SK-N-SH (cell line): ENCODE data around the gene FYN. TPM values are rescaled to one million over a fixed set of nuclear protein-coding genes. Genes with fewer than 3 reads are reported as not detected.

Experiments
- CTCF ChIA-PET: fragments of 300-600, 350-600 bp; formaldehyde crosslinking; extraction: SDS; loops from one replicate; lab custom pipeline; 2021; lab: Yijun Ruan, JAX
- POLR2A ChIA-PET: fragments of 350-600 bp; sonication (Branson Sonifier 250); formaldehyde crosslinking; extraction: SDS; loops from one replicate; lab custom pipeline; 2020; ENCODE audit warnings: antibody characterized with exemption, inconsistent platforms; lab: Yijun Ruan, JAX
- DNase-seq: peaks from one replicate; pipeline ENCODE4 v3.0.0; 2012
- H2AFZ ChIP-seq: fragments of 200-600 bp; sonication (generic); 2 replicates; pipeline ENCODE4 v1.8.1; 2016; ENCODE audit warnings: antibody characterized with exemption, mild to moderate bottlenecking, low read depth
- H3F3A ChIP-seq: fragments of 200-600 bp; sonication (generic); replicated peaks from 2 replicates; pipeline ENCODE3; 2016; ENCODE audit warnings: antibody characterized with exemption, mild to moderate bottlenecking; ENCODE audit not compliant: insufficient read depth
- H3K27ac ChIP-seq, 2 experiments: fragments of 200-500 bp in 1 of 2; fragments of 200-600 bp in 1 of 2; sonication (Bioruptor generic) in 1 of 2; sonication (generic), shearing (Covaris generic) in 1 of 2; 2 replicates each; pipeline versions ENCODE4 v1.5.1 to v1.6.1; 2014 to 2016; ENCODE audit warnings: low read depth in 2 of 2, inconsistent platforms in 1 of 2, low read length in 1 of 2, mild to moderate bottlenecking in 1 of 2, mixed read lengths in 1 of 2
- H3K27me3 ChIP-seq: fragments of 200-600 bp; sonication (generic), shearing (Covaris generic); 2 replicates; pipeline ENCODE4 v1.6.1; 2016; ENCODE audit warnings: mixed run types; ENCODE audit not compliant: insufficient read depth
- H3K36me3 ChIP-seq, 2 experiments: fragments of 200-500 bp in 1 of 2; fragments of 200-600 bp in 1 of 2; sonication (Bioruptor generic) in 1 of 2; sonication (generic) in 1 of 2; replicated peaks in 1 of 2; 2 replicates each; pipeline versions ENCODE3 to v1.5.1; 2014 to 2016; ENCODE audit warnings: low read length in 1 of 2, mild to moderate bottlenecking in 1 of 2; ENCODE audit not compliant: insufficient read depth in 2 of 2, control insufficient read depth in 1 of 2
- H3K4me1 ChIP-seq, 2 experiments: fragments of 200-500 bp in 1 of 2; fragments of 200-600 bp in 1 of 2; sonication (Bioruptor generic) in 1 of 2; sonication (generic), shearing (Covaris generic) in 1 of 2; 2 replicates each; pipeline versions ENCODE4 v1.5.1 to v1.6.1; 2014 to 2016; ENCODE audit warnings: low read depth in 1 of 2, low read length in 1 of 2, mixed run types in 1 of 2; ENCODE audit not compliant: insufficient read depth in 2 of 2, control insufficient read depth in 1 of 2
- H3K4me2 ChIP-seq: fragments of 200-600 bp; sonication (generic), shearing (Covaris generic); 2 replicates; pipeline ENCODE4 v1.6.1; 2017; ENCODE audit warnings: mixed run types
- H3K4me3 ChIP-seq, 2 experiments: fragments of 200-500 bp in 1 of 2; fragments of 200-600 bp in 1 of 2; sonication (Bioruptor generic) in 1 of 2; sonication (generic), shearing (Covaris generic) in 1 of 2; 2 replicates each; pipeline versions ENCODE4 v1.5.1 to v1.8.1; 2014 to 2016; ENCODE audit warnings: low read depth in 2 of 2, inconsistent platforms in 1 of 2, low read length in 1 of 2, mild to moderate bottlenecking in 1 of 2, mixed read lengths in 1 of 2, moderate library complexity in 1 of 2
- H3K79me2 ChIP-seq: fragments of 200-600 bp; sonication (generic); 2 replicates; pipeline ENCODE4 v1.8.1; 2017; ENCODE audit warnings: mild to moderate bottlenecking; ENCODE audit not compliant: insufficient read depth
- H3K9ac ChIP-seq: fragments of 200-600 bp; sonication (generic); 2 replicates; pipeline ENCODE4 v1.6.1; 2017; ENCODE audit warnings: mixed run types
- H3K9me2 ChIP-seq: fragments of 200-600 bp; sonication (generic); 2 replicates; pipeline ENCODE4 v1.6.1; 2017; ENCODE audit warnings: mixed run types
- H3K9me3 ChIP-seq: fragments of 200-600 bp; sonication (generic); 2 replicates; pipeline ENCODE4 v1.6.1; 2017; ENCODE audit warnings: mixed run types, mild to moderate bottlenecking, moderate library complexity
- H4K20me1 ChIP-seq: fragments of 200-600 bp; sonication (generic); 2 replicates; pipeline ENCODE4 v1.6.1; 2017; ENCODE audit warnings: mild to moderate bottlenecking, mixed run types; ENCODE audit not compliant: insufficient read depth
- CHD2 ChIP-seq: fragments of 150-350 bp; IDR thresholded peaks from 2 replicates; pipeline ENCODE4 v1.6.1; 2018; ENCODE audit warnings: low read length; ENCODE audit not compliant: partially characterized antibody
- EP300 ChIP-seq, 2 experiments: IDR thresholded peaks; 2 replicates each; pipeline versions ENCODE4 v1.4.0 to v1.6.1; 2012; ENCODE audit warnings: borderline replicate concordance in 1 of 2, low read depth in 1 of 2, low read length in 1 of 2
- EZH2phosphoT487 ChIP-seq: fragments of 200-600 bp; sonication (generic); IDR thresholded peaks from 2 replicates; pipeline ENCODE4 v1.6.1; 2017; ENCODE audit warnings: low read depth, mixed run types, mild to moderate bottlenecking, antibody characterized with exemption, moderate library complexity, borderline replicate concordance
- GABPA ChIP-seq: IDR thresholded peaks from 2 replicates; pipeline ENCODE4 v1.4.0; 2012; ENCODE audit warnings: low read depth, mild to moderate bottlenecking
- MXI1 ChIP-seq: IDR thresholded peaks from 2 replicates; pipeline ENCODE4 v1.6.1; 2012; ENCODE audit warnings: mild to moderate bottlenecking, low read depth, low read length, improper control_type of control experiment
- NFIC ChIP-seq: IDR thresholded peaks from 2 replicates; pipeline ENCODE4 v1.4.0; 2012; ENCODE audit warnings: borderline replicate concordance
- NRF1 ChIP-seq: IDR thresholded peaks from 2 replicates; pipeline ENCODE4 v1.6.1; 2012; ENCODE audit warnings: low read depth, mild to moderate bottlenecking, low read length
- POLR2AphosphoS5 ChIP-seq: IDR thresholded peaks from 2 replicates; pipeline ENCODE4 v1.6.1; 2012; ENCODE audit warnings: low read depth, low read length
- RAD21 ChIP-seq: IDR thresholded peaks from 2 replicates; pipeline ENCODE4 v1.6.1; 2012; ENCODE audit warnings: mild to moderate bottlenecking, low read length
- RCOR1 ChIP-seq: fragments of 150-350 bp; IDR thresholded peaks from 2 replicates; pipeline ENCODE4 v1.6.1; 2017; ENCODE audit warnings: antibody characterized with exemption, low read length
- RFX5 ChIP-seq: IDR thresholded peaks from 2 replicates; pipeline ENCODE4 v1.6.1; 2012; ENCODE audit warnings: mild to moderate bottlenecking, improper control_type of control experiment, low read length
- RXRA ChIP-seq: IDR thresholded peaks from 2 replicates; pipeline ENCODE4 v1.4.0; 2012; ENCODE audit warnings: low read depth, mild to moderate bottlenecking, borderline replicate concordance
- SMC3 ChIP-seq: IDR thresholded peaks from 2 replicates; pipeline ENCODE4 v1.6.1; 2012; ENCODE audit warnings: low read depth, low read length, improper control_type of control experiment
- TAF1 ChIP-seq: IDR thresholded peaks from 2 replicates; pipeline ENCODE4 v1.6.1; 2012; ENCODE audit warnings: low read depth, mild to moderate bottlenecking, low read length, moderate library complexity, borderline replicate concordance
- TEAD4 ChIP-seq: IDR thresholded peaks from 2 replicates; pipeline ENCODE4 v1.4.0; 2012; ENCODE audit warnings: mild to moderate bottlenecking, borderline replicate concordance; ENCODE audit not compliant: insufficient read depth
- WGBS: methylation state at CpG from one replicate; pipeline ENCODE4 v1.1.6; 2017; ENCODE audit warnings: low lambda C conversion rate; 5-methylcytosine and 5-hydroxymethylcytosine counted together
- polyA plus RNA-seq, 3 experiments: library from polyadenylated mRNA; depleted of rRNA; stranded (reverse); fragments of >200 nt; gene quantifications; 2 replicates each; pipeline ENCODE4 v1.2.3, GENCODE V29; 2012
- TF ChIP-seq, protein P1 (sequence below): fragments of 150-350 bp; IDR thresholded peaks from 2 replicates; pipeline ENCODE4 v1.6.1; 2017; ENCODE audit warnings: antibody characterized with exemption, low read length, low read depth, borderline replicate concordance
- TF ChIP-seq, protein P2 (sequence below): fragments of 200-600 bp; sonication (generic); IDR thresholded peaks from 2 replicates; pipeline ENCODE4 v1.6.1; 2017; ENCODE audit warnings: antibody characterized with exemption, mild to moderate bottlenecking, moderate library complexity
- TF ChIP-seq, protein P3 (sequence below): IDR thresholded peaks from 2 replicates; pipeline ENCODE4 v1.4.0; 2012; ENCODE audit warnings: low read depth, borderline replicate concordance
- TF ChIP-seq, protein P4 (sequence below): fragments of 150-350 bp; IDR thresholded peaks from 2 replicates; pipeline ENCODE4 v1.6.1; 2016; ENCODE audit warnings: mild to moderate bottlenecking, low read depth, low read length

The FYN gene
- polyA plus RNA-seq, 1 of the 3 experiments (the other 2 are of a cell fraction): 31.0 TPM

DNA sequence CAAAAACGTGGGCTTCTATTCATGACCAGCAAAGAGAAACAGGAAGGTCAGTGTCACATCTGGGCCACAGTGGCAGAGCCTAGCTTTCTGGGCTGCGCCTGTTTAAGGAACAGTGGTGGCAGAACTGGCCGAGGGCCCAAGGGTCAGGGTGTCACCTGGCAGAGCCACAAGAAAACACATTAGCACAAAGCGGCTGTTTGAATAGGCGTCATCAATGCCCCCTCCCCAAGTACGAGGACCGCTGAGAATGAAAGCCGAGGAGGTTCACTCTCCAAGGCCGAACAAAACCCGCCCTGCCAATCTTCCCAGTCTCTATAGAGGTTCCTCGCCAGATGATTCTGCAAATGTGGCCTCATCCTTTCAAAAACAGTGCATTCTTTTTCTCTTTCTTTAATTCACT lies 142.4 kb downstream of the FYN start:
- Histone ChIP-seq H3K27me3 (no peaks in the 10 kb centered on the region), H4K20me1 (no peaks in the 10 kb centered on the region), H3K4me3 (no peak overlapping the region), H3F3A (no peaks in the 10 kb centered on the region), H3K79me2 (no peaks in the 10 kb centered on the region), H2AFZ (no peak overlapping the region)
- 90% methylated on average over 11 of the region's 11 CpGs for WGBS
- TF ChIP-seq, protein P1, sequence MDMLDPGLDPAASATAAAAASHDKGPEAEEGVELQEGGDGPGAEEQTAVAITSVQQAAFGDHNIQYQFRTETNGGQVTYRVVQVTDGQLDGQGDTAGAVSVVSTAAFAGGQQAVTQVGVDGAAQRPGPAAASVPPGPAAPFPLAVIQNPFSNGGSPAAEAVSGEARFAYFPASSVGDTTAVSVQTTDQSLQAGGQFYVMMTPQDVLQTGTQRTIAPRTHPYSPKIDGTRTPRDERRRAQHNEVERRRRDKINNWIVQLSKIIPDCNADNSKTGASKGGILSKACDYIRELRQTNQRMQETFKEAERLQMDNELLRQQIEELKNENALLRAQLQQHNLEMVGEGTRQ: no peak
- TF ChIP-seq MXI1: no peak
- TF ChIP-seq, protein P2, sequence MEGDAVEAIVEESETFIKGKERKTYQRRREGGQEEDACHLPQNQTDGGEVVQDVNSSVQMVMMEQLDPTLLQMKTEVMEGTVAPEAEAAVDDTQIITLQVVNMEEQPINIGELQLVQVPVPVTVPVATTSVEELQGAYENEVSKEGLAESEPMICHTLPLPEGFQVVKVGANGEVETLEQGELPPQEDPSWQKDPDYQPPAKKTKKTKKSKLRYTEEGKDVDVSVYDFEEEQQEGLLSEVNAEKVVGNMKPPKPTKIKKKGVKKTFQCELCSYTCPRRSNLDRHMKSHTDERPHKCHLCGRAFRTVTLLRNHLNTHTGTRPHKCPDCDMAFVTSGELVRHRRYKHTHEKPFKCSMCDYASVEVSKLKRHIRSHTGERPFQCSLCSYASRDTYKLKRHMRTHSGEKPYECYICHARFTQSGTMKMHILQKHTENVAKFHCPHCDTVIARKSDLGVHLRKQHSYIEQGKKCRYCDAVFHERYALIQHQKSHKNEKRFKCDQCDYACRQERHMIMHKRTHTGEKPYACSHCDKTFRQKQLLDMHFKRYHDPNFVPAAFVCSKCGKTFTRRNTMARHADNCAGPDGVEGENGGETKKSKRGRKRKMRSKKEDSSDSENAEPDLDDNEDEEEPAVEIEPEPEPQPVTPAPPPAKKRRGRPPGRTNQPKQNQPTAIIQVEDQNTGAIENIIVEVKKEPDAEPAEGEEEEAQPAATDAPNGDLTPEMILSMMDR: no peak
- no peak for TF ChIP-seq RFX5
- TF ChIP-seq EZH2phosphoT487: no peak
- no peak for TF ChIP-seq TAF1
- no peak for TF ChIP-seq GABPA
- TF ChIP-seq, protein P3, sequence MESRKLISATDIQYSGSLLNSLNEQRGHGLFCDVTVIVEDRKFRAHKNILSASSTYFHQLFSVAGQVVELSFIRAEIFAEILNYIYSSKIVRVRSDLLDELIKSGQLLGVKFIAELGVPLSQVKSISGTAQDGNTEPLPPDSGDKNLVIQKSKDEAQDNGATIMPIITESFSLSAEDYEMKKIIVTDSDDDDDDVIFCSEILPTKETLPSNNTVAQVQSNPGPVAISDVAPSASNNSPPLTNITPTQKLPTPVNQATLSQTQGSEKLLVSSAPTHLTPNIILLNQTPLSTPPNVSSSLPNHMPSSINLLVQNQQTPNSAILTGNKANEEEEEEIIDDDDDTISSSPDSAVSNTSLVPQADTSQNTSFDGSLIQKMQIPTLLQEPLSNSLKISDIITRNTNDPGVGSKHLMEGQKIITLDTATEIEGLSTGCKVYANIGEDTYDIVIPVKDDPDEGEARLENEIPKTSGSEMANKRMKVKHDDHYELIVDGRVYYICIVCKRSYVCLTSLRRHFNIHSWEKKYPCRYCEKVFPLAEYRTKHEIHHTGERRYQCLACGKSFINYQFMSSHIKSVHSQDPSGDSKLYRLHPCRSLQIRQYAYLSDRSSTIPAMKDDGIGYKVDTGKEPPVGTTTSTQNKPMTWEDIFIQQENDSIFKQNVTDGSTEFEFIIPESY: no peak
- TF ChIP-seq TEAD4: no peak
- no peak for TF ChIP-seq EP300 (IDR thresholded peaks at IDR 0.05; ENCODE audit: borderline replicate concordance in 1 of 2, low read depth in 1 of 2, low read length in 1 of 2)
- no peak for TF ChIP-seq POLR2AphosphoS5
- no peak for TF ChIP-seq RXRA
- no peak for TF ChIP-seq RAD21
- TF ChIP-seq NRF1: no peak
- TF ChIP-seq, protein P4, sequence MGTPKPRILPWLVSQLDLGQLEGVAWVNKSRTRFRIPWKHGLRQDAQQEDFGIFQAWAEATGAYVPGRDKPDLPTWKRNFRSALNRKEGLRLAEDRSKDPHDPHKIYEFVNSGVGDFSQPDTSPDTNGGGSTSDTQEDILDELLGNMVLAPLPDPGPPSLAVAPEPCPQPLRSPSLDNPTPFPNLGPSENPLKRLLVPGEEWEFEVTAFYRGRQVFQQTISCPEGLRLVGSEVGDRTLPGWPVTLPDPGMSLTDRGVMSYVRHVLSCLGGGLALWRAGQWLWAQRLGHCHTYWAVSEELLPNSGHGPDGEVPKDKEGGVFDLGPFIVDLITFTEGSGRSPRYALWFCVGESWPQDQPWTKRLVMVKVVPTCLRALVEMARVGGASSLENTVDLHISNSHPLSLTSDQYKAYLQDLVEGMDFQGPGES: no peak
- no peak for TF ChIP-seq SMC3
- no peak for TF ChIP-seq NFIC
- no peak for TF ChIP-seq CHD2
- no peak for TF ChIP-seq RCOR1
- TF ChIP-seq, all 33 proteins: peak for 0
- CTCF ChIA-PET: no interaction called here
- Histone ChIP-seq H3K9ac (no peak overlapping the region), H3K9me2 (no peaks in the 10 kb centered on the region), H3K4me1 (no peaks in the 10 kb centered on the region; a peak in 1 of 4 replicates), H3K9me3 (no peaks in the 10 kb centered on the region), H3K27ac (no peak overlapping the region), H3K4me2 (no peak overlapping the region), H3K36me3 (peaks cover 0 to 4% of the 10 kb centered on the region in 2 experiments)
- DNase-seq: no peak
- POLR2A ChIA-PET: no interaction called here
